Measurements from ENCODE around the gene C4orf17. TPM values are rescaled to one million over a fixed set of nuclear protein-coding genes. Genes with fewer than 3 reads are reported as not detected.

The C4orf17 gene
- total RNA-seq, 1 experiment from 2014 or later = not detected

Other genes starting within 250 kb of the C4orf17 start
- gene ADH1A, start 220.0 kb upstream of the C4orf17 start, total RNA-seq (2014; rRNA removed; shearing (Covaris generic)) = not detected in 2 replicates
- gene ADH1B, start 189.6 kb upstream of the C4orf17 start, total RNA-seq (2014; rRNA removed; shearing (Covaris generic)) = not detected in 2 replicates
- gene ADH1C, start 158.3 kb upstream of the C4orf17 start, total RNA-seq (2014; rRNA removed; shearing (Covaris generic)) = 0.29 and 0.48 TPM in 2 replicates
- not detected in 2 replicates for gene ADH7, start 75.7 kb upstream of the C4orf17 start, total RNA-seq (2014; rRNA removed; shearing (Covaris generic))
- gene TRMT10A, start 53.0 kb downstream of the C4orf17 start, total RNA-seq (2014; rRNA removed; shearing (Covaris generic)) = 9.7 and 10.8 TPM in 2 replicates
- under 0.01 and 0.39 TPM in 2 replicates for gene MTTP, start 63.8 kb downstream of the C4orf17 start, total RNA-seq (2014; rRNA removed; shearing (Covaris generic))
- 1.4 TPM in 2 replicates for gene C4orf54, start 146.8 kb downstream of the C4orf17 start, total RNA-seq (2014; rRNA removed; shearing (Covaris generic))

Measured in RPMI7951 (cell line).